COLO668 (cell line): ENCODE measurements around the gene SUPT6H.
"Not testable (repeated sequence)": the region's sequence is repeated elsewhere in the genome, so short reads cannot be mapped to it uniquely, and the experiment has no call there.

Experiments used
- DNase-seq: peaks from one replicate; lab custom pipeline; 2025; ENCODE audit not compliant: unreplicated experiment; lab: John Stamatoyannopoulos, UW

The SUPT6H gene

DNA sequence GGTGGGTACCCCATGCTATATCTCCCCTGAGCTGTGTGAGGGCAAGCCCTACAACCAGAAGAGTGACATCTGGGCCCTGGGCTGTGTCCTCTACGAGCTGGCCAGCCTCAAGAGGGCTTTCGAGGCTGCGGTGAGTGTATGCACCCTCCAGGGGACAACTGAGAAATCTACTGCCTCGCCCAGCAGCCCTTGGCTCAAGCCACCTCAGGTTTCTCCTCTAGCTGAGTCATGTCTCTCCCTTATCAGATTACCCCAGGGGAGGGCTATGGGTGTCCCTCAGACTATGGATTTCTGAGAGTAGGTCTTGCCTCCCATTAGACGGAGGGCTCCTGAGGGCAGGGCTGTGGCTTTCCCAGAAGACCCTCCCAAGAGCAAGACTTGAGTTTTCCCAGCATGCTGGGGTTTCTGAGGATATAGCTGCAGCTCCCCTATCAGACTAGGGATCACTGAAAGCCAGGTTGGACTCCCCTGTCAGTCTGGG lies 73.3 kb downstream of the SUPT6H start:
- no peak for DNase-seq

DNA sequence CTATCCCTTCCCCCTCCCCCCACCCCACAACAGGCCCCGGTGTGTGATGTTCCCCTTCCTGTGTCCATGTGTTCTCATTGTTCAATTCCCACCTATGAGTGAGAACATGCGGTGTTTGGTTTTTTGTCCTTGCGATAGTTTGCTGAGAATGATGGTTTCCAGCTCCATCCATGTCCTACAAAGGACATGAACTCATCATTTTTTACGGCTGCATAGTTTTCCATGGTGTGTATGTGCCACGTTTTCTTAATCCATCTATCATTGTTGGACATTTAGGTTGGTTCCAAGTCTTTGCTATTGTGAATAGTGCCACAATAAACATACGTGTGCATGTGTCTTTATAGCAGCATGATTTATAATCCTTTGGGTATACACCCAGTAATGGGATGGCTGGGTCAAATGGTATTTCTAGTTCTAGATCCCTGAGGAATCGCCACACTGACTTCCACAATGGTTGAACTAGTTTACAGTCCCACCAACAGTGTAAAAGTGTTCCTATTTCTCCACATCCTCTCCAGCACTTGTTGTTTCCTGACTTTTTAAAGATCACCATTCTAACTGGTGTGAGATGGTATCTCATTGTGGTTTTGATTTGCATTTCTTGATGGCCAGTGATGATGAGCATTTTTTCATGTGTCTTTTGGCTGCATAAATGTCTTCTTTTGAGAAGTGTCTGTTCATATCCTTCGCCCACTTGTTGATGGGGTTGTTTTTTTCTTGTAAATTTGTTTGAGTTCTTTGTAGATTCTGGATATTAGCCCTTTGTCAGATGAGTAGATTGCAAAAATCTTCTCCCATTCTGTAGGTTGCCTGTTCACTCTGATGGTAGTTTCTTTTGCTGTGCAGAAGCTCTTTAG lies 74.1 kb downstream of the SUPT6H start:
- DNase-seq: not testable (repeated sequence)

DNA sequence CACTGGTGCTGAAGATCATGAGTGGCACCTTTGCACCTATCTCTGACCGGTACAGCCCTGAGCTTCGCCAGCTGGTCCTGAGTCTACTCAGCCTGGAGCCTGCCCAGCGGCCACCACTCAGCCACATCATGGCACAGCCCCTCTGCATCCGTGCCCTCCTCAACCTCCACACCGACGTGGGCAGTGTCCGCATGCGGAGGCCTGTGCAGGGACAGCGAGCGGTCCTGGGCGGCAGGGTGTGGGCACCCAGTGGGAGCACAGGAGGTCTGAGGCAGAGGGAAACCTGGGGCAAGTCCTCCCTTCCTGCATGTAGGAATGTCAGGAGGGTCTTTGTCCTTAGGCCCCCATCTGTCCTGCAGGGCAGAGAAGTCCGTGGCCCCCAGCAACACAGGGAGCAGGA lies 75.3 kb downstream of the SUPT6H start:
- no peak for DNase-seq

DNA sequence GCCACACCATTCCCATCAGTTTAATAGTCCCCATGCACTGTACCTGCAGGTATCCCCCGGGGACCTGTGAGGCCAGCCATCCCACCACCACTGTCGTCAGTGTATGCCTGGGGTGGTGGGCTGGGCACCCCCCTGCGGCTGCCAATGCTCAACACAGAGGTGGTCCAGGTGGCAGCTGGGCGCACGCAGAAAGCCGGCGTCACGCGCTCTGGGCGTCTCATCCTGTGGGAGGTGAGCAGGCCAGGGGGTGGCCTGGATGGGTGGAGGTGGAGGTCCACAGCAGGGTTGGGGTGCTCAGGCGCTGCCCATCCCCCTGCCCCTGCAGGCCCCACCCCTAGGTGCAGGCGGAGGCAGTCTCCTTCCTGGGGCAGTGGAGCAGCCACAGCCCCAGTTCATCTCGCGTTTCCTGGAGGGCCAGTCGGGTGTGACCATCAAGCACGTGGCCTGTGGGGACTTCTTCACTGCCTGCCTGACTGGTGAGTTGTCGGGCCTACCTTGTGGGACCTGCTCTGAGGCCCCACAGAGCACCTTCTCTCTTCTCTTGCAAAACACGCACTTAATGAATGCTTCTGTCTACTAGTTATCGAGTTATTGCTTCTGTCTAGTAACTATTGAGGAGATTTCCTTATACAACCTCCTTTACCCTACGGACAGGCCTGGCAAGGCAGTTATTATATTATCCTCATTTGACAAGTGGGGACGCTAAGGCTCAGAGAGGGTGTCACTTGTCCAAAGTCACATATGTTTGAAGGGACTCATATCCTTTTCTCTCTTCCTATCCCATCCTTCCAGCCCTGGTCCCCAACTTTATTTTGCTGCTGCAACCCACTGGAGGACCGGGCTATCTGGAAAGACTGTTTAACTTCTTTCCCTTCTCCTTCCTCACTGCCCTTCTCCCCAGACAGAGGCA lies 76.0 kb downstream of the SUPT6H start:
- peak; percentile 6 for DNase-seq

DNA sequence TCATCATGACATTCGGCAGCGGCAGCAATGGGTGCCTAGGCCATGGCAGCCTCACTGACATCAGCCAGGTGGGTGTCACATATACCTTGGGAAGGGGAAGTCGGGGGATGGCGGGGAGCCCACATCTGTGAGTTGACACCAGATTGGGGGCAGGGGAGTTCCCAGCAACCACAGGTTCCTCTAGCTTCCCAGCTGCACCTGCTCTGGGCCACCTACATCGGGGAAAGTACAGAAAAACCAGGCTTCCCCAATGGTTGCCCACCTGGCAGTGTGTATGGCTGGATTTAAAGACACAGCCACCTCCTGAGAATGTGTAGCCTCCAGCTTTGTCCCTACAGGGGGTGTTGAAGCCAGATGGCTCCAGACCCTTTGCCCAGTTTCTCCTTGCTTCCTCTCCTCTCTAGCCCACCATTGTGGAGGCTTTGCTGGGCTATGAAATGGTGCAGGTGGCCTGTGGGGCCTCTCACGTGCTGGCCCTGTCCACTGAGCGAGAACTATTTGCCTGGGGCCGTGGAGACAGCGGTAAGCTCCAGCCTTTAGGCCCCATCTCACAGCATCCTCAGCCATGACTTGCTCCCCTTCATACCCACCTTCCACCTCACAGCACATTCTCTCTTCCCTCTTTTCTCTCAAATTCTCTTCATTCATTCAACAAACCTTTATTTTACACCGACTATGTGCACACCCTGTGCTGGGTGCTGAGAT lies 76.8 kb downstream of the SUPT6H start:
- DNase-seq: no peak

DNA sequence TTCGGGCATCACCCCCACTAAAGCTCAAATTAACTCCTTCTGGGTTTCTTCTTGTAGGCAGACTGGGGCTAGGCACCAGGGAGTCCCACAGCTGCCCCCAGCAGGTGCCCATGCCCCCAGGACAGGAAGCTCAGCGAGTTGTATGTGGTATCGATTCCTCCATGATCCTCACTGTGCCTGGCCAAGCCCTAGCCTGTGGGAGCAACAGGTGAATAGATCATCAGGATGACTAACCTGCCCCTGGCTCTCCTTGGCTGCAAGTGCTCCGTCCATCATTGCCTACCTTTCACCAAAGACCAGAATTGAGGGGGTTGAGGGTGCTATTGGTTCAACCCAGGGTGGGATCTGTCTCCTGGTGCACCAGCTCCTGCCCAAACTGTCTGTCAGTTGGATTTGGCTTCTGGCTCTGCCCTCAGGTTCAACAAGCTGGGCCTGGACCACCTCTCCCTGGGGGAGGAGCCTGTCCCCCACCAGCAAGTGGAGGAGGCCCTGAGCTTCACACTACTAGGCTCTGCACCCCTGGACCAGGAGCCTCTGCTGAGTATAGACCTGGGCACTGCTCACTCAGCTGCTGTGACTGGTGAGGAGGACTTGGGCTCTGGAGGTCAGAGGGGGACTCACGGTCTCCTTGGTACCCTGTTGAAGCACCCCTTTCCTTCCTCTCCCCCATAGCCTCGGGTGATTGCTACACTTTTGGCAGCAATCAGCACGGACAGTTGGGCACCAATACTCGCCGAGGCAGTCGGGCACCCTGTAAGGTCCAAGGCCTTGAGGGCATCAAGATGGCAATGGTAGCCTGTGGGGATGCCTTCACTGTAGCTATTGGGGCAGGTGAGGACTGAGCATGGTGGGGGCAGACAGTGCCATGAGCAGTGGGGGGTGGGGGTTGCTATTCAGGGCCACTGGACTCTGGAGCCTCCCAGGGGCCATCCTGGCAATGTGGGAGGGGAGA lies 78.7 kb downstream of the SUPT6H start:
- DNase-seq: no peak

DNA sequence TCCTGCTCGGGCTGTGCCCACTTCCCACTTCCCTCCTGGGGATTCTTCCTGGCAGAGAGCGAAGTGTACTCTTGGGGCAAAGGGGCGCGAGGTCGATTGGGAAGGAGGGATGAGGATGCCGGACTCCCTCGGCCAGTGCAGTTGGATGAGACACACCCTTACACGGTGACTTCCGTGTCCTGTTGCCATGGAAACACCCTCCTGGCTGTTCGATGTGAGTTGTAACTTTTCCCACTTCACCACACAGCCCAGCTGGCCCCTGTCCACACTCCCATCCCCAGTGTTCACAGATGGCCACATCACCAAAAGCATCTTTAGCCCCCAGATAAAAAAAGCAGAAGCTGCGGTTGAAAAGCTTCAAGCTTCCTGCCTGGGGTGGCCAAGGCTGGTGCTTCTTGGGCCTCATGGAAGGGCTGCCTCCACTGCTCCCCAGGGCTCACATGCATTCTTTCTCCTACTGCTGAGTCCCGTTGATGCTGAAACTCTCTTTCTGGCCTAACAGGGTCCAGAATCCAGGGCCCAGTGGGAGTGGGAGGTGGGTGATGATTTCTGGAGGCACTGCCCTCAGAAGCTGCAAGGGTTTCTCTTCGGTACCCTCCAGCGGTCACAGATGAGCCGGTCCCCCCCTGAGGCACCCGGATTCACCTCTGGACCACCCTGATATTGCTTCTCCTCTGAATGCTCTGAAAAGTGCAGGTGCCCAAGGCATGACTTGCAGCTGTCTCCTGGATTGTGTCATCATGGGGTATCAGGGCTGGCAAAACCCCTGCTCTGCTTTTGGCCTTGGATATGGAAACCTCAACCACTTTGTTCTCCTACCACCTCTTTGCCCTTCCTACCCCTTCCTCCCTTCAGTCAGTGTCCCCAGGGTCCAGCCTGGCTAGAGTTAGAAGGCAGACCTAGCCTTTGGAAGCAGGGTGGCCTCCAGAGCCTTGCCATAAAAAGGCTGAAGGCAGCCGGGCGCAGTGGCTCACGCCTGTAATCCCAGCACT lies 79.6 kb downstream of the SUPT6H start:
- no peak for DNase-seq

DNA sequence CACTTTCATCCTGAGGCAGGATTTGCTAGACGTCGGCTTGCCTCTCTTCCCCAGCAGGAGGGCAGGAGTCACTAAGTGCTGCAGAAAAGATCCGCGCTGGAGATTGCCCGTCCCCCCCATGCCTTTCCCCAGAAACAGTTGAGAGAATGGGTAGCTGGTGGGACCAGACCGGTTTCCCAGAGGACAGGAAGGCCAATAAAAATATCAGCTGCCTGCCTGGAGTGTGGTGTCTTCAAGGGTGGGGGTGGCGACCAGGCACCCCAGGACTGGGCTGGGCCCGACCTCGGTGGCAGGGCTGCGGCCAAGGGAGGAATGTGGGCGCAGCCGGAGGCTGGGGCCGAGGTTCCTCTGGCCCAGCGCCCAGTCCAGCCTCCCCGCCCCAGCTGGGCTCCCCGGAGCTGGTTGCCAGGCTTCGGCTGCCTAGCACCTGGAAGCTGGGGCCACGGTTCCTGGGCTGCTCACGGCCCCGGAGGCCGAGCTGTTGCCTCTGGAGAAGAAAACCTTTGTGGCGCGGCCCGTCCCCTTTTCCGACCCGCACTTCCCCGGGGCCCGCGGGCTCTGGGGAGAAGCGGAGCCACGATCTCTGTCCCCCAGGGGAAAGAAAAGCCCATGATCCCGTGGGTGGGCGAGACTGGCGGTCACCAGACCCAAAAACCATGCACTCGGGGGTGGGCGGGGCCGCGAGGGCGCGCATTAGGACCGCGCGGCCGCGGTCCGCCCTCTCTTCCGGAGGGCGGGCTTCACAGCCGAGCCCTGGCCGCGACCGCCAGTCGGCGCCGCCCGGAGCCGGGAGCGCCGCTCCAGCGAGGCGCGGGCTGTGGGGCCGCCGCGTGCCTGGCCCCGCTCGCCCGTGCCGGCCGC lies 81.5 kb downstream of the SUPT6H start, which contains the start of gene TRAF4:
Gene TRAF4, plus strand, starts transcription at position 769 of the 861 bp plus-strand sequence. CDS start 102 bp downstream, outside the sequence.
- DNase-seq: peak; percentile 88

DNA sequence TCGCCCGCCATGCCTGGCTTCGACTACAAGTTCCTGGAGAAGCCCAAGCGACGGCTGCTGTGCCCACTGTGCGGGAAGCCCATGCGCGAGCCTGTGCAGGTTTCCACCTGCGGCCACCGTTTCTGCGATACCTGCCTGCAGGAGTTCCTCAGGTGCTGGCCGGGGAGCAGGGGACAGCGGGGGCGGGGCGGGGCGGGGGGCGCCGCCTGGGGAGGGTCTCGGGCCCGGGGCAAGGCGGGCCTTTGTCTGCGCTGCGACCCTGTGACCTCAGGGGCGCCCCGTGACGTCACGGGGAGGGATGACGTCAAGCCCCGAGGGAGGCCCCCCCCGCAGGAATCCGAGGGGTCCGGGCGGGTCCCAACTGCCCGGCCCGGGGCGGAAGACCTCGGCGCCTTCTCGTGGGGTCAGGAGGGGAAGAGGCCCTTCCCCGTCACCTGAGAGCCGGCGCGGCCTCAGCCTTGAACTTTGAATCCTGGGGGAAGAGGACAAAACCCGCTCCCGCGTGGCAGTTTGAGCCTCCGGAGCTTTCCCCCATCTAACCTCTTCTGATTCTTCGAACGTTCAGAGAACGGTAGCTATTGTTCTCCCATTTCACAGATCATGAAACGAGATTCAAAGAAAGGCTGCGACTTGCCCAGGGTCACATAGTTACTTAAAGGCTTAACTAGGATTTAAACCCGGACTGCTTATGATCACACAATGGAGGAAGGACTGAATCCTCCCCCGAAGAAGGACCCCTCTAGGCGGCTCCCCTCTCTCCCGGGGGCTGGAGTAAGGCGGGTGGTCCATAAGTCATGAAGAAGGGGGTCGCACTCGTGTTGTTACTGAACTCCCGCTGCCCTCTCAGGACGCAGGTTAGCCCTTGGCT lies 82.3 kb downstream of the SUPT6H start:
- DNase-seq: peak; percentile 61

DNA sequence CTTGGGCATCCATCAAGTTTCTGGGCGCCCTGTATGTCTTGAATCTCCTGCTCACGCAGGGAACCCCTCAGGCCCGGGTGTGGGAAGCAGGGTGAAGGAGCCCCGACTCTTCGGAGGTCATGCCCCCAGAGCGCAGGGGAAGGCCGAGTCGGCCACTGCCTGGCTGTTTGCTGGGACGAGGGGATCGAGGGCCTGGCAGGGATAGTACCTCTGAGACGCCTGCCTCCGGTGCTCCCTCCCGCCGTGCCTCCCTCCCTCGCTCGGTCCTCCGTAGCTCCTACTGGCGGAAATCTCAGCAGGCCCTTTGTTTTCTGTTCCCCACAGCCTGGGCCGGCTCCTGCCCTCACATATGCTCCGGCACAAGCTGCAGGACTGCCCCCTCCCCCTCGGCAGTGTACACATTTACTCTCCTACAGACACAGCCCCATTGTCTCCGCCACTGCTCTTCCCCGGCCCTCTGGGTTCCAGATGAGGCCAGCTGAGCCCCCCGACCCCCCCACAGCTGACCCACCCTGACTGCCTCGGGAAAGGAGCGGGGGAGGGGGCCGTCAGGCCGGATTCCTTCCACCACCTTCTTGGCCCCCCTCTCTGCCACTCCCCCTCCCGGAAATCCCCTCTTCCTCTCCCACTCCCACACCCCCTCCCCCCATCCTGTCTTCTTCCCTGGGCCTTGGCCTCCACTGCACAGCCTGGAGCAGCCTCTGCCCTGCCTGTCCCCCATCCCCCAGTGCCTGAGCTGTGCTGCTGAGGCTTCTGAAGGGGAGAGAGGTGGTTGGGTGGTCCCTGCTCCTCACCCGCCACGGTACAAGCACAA lies 83.2 kb downstream of the SUPT6H start:
- DNase-seq: peak; percentile 72

DNA sequence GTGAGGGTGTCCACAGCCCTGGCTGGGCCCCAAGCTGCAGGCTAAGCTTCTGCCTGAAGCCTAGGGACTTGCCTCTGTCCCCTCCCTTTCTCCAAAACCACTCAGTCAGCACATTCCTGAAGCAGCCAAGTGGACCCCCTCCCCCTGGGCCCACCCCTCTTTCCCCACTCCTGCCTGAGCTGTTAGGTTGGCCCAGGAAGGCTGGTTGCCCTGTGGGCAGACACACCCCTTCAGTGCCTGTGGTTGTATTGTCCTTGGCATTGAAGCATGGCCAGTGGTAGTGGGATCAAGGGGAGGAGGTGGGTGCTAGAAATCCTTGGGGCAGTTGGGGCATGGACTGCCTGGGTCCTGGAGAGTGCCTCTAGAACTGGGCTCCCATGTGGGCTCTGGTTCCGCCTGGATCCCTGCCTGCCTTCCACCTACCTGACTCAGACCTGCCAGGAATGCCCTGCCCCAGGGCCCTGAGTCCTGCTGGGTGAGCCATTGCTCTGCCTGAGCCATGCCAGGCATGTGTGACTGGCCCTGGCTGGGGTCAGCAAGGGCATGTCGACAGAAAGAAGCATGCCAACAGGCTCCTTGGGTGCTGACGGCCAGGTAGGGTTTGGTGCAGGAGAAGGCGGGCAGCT lies 83.9 kb downstream of the SUPT6H start:
- DNase-seq: no peak

DNA sequence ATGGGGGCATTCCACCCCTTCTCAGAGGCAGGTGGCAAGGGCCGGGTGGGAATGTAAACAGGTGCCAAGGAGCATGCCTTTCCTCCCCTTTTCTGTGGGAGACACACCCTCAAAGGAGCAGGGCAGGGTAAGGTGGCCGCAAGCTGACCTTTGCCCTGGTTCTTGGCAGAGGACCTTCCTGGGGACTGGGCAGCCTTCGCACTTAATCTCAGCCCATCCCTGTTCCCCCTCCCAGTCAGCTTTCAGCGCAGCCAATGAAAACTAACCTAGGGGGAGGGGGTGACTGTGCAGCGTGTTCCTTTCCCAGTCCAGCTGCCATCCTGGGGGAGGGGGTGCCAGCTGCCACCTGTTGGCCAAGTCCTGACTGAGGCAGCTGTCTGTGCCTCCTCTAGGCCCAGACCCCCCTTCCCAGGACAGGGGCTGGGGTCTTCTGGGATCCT lies 84.6 kb downstream of the SUPT6H start:
- DNase-seq: peak; percentile 61

DNA sequence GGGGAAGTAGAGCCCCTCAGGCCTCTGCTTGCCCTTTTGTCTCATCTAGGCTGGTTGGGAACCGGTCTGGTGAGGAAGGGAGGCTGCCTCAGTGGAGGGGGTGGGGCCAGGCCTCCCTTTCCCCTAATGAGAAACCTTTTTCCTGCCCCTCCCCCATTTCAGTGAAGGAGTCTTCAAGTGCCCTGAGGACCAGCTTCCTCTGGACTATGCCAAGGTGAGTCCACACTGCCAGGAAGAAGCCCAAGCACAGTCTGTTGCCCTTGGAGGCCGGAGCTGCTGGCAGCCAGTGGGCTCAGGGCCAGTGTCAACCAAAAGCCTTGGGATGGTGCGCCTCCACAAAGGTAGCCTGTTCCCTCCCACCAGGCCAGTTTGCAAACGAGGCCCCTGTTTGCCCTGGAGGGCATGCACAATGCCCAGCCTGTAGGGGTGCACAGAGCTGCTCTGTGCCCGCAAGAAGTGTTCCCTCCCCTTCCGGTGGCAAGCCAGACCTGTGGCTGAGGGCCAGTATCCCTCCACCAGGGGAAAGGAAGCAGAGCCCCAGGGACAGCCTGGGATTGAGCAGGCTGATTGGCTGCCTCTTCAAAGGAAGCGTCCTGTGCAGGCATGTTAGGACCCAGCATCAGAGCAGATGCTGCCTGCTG lies 85.2 kb downstream of the SUPT6H start:
- no peak for DNase-seq

DNA sequence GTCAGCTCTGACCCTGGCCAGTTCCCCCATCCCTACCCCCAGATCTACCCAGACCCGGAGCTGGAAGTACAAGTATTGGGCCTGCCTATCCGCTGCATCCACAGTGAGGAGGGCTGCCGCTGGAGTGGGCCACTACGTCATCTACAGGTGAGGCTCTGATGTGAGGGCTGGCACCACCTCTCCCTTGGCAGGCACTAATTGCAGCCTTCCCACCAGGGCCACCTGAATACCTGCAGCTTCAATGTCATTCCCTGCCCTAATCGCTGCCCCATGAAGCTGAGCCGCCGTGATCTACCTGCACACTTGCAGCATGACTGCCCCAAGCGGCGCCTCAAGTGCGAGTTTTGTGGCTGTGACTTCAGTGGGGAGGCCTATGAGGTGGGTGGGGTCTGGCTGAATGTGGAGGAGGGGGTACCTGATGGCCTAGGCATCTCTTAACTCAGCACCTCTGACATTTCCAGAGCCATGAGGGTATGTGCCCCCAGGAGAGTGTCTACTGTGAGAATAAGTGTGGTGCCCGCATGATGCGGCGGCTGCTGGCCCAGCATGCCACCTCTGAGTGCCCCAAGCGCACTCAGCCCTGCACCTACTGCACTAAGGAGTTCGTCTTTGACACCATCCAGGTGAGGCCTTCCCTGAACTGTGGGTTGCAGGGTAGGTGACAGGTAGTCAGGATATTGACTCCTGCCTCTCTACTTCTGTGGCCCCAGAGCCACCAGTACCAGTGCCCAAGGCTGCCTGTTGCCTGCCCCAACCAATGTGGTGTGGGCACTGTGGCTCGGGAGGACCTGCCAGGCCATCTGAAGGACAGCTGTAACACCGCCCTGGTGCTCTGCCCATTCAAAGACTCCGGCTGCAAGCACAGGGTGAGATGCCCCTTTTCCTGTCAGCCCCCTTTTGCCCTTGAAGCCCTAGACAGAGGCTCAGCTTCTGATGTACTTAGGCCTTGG lies 86.1 kb downstream of the SUPT6H start:
- no peak for DNase-seq
